GM12864 (cell line): ENCODE measurements around the gene USP20.

ENCODE experiments used
- DNase-seq: peaks from one replicate; pipeline ENCODE4 v3.0.0-alpha.2; 2011; ENCODE audit warnings: low read depth
- H3K4me3 ChIP-seq: 2 replicates; pipeline ENCODE4 v1.5.1; 2011; ENCODE audit warnings: mild to moderate bottlenecking, low read depth, low read length, control low read depth
- TF ChIP-seq, protein P1 (sequence below): IDR thresholded peaks from 2 replicates; pipeline ENCODE4 v1.5.1; 2011; ENCODE audit warnings: low read depth, mild to moderate bottlenecking, moderate library complexity, low read length, control low read depth, inconsistent platforms; ENCODE audit errors: missing control alignments

Gene USP20

DNA sequence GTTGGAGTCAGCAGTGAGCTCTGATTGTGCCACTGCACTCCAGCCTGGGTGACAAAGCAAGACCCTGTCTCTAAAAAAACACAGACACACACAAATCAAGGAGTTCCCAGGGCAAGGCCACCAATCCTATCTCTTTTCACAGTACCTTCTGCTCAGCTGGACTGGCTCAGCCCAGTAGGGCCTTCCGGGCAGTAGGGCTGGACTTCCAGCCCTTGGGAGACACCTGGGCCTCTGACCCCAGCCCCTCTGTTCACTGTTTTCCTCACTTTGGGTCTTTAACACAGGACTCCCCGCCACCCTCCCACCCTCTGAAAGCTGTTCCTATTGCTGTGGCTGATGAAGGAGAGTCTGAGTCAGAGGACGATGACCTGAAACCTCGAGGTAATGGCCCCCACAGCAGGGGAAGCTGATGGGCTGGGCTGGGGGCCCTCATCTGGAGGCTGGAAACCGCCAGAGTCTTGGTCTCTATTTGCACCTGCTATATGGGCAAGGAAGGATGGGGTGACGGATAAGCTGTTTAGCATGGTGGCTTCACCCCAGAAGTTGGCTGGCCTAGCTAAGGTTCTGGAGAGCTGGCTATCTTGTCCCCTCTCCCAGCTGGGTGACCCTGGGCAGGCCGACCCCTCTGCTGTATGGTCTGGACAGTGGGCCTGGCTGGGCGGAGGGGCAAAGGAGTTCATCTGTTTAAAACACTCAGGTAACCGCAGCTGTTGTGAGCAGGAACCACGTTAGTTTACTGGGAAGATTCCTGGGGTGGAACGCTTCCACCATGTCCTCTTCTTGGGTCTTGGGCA, 25.6 kb downstream of the USP20 start:
- H3K4me3 ChIP-seq: no peak overlapping the region
- TF ChIP-seq, protein P1, sequence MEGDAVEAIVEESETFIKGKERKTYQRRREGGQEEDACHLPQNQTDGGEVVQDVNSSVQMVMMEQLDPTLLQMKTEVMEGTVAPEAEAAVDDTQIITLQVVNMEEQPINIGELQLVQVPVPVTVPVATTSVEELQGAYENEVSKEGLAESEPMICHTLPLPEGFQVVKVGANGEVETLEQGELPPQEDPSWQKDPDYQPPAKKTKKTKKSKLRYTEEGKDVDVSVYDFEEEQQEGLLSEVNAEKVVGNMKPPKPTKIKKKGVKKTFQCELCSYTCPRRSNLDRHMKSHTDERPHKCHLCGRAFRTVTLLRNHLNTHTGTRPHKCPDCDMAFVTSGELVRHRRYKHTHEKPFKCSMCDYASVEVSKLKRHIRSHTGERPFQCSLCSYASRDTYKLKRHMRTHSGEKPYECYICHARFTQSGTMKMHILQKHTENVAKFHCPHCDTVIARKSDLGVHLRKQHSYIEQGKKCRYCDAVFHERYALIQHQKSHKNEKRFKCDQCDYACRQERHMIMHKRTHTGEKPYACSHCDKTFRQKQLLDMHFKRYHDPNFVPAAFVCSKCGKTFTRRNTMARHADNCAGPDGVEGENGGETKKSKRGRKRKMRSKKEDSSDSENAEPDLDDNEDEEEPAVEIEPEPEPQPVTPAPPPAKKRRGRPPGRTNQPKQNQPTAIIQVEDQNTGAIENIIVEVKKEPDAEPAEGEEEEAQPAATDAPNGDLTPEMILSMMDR: no peak
- no peak for DNase-seq

GRCh38 chr9:129861447-129861827, 26.2 kb downstream of the USP20 start:
- H3K4me3 ChIP-seq: no peak overlapping the region
- DNase-seq: no peak
- TF ChIP-seq, protein P1: no peak

DNA sequence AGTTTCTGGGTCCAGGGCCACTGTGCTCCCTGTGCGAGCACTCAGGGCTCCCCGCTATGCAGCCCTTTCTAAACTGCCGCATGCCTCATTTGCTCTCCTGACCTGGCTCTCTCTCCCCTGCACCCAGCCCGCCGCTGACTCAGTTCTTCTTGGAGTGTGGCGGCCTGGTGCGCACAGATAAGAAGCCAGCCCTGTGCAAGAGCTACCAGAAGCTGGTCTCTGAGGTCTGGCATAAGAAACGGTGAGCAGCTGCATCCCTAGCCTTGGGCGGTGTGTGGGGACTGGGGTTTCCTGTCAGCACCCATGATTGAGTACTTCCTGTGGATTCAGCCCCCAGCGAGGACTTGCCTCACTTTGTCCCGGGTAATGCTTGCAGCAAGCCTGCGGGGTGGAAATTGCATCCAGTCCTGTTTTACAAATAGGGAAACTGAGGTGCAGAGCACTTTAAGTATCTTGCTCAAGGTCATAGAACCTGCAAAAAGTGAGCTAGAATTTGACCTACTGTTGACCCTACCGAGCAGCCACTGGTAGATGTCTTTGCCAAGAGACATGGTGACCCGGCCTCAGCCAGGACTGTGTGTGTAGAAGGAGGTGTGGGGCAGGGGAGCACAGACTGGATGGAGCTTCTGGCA, 27.9 kb downstream of the USP20 start:
- no peak overlapping the region for H3K4me3 ChIP-seq
- DNase-seq: no peak
- TF ChIP-seq, protein P1: no peak

DNA sequence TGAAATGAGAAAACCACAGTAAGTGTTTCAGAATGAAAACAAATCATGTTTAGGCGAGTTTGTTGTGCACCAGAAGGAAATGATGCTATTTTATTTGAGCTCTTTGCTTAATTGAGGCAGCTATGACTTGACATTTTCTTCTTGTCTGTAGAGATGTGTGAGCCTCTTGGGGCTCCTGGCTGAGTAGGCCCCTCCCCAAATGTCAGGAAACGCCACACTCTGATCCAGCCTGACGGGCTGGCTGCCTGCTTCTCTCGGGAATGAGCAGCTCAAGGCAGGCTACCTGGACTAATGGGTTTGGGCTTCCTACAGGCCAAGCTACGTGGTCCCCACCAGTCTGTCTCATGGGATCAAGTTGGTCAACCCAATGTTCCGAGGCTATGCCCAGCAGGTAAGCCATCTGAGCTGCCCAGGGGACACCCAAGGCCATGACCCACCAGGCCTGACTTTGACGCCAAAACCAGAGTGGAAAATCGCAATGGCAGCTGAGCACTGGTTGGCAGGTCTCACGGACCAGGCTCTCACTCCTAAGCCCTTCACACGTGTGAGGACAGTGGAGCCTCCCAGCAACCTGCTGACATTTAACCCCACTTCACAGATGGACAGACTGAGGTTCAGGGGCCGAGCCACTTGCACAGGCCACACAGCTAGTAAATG, 29.9 kb downstream of the USP20 start:
- DNase-seq: no peak
- TF ChIP-seq, protein P1: no peak
- H3K4me3 ChIP-seq: no peak overlapping the region

DNA sequence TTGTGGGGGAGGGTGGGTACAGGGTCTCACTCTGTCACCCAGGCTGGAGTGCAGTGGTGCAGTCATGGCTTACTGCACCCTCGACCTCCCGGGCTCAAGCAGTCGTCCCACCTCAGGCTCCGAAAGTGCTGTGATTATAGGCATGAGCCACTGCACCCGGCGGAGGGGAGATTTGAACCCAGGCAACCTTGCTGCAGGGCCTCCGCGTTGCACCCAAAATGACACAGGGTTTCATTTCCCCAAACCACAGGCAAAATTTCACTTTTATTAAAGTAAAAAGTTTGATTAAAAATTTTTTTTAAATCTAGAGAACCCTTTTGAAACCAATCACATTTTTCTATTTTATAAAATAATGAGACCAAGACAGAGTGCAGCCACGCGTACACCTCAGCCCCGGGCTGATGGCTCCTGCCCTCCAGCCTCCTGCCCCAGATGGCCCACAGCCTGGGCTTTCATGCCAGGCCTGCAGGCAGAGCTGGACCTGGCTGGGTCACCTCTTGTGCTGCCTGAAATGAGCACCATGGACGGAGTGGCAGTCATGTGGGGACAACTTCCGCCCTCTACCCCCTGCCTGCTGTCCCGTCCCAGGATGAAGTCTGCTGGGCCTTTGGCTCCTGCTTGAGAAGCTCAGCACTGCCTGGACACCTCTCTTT, 30.5 kb downstream of the USP20 start:
- DNase-seq: no peak
- TF ChIP-seq, protein P1: no peak
- H3K4me3 ChIP-seq: no peak overlapping the region

DNA sequence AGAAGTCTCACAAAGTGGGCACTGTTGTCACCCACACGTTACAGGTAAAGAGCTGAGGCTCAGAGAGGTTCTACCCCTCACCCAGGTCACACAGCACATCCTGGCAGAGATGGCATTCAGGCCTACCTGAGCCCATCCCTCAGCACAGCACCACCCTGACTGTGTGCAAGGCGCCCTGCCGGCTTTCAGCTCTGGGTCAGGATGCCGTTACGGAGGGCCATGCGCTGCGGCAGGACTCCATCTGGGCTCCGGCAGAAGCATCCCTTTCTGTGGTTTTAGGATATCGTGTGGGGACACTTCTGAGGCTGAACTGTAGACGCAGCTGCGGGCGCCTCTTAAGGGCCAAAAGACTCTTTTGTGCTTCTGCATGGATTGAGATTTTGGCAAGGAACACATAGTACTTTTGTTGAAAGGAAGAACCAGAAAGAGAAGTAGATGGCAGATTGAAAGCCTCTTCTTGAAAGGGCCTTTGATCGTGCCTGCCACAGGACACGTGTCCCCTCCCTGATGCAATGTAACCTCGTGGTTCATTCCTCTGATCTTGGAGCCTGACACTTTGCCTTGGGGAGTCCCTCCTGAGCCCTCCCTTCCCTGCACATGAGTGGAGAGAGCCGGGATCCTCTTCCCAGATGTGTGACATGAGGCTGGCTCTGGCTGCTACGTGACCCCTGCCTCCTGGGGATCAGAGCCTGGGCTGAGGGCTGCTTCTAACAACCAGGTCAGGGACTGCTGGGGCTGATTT, 31.3 kb downstream of the USP20 start:
- no peak overlapping the region for H3K4me3 ChIP-seq
- no peak for DNase-seq
- TF ChIP-seq, protein P1: no peak
